K562 (cell line): ENCODE data around the gene LMNB1. TPM values are rescaled to one million over a fixed set of nuclear protein-coding genes. Genes with fewer than 3 reads are reported as not detected.

Experiments
- ATAC-seq: fragments of 200-7000 bp; cut with Tn5 transposase; 3 replicates; pipeline ENCODE4 v1.9.1; 2020; ENCODE audit warnings: moderate library complexity
- BruUV-seq: library from RNA; stranded (reverse); fragments of 400-500 nt; replicated peaks from 2 replicates; lab custom pipeline; 2021; lab: Mats Ljungman, UMichigan
- CTCF ChIA-PET: fragments of 300-600 bp; formaldehyde crosslinking; extraction: SDS; loops from one replicate; lab custom pipeline; 2021; ENCODE audit warnings: low intra/inter-chr PET ratio; lab: Yijun Ruan, JAX
- POLR2A ChIA-PET: fragments of 300-600, 350-650 bp; sonication (Branson Sonifier 250); formaldehyde crosslinking; extraction: SDS; loops from one replicate; lab custom pipeline; 2021; ENCODE audit warnings: antibody characterized with exemption, inconsistent platforms; lab: Yijun Ruan, JAX
- DNase-seq, 4 experiments: peaks; one replicate each; pipeline versions ENCODE4 v3.0.0 to v3.0.0-alpha.2; 2011 to 2018; ENCODE audit warnings: low spot score in 3 of 4, mixed read lengths in 3 of 4; ENCODE audit errors: extremely low read depth in 1 of 4
- FAIRE-seq: peaks from 2 replicates; lab custom pipeline; 2011; peaks lifted over from hg19 to GRCh38; lab: Jason Lieb, UNC
- H2AFZ ChIP-seq: 2 replicates; pipeline ENCODE4 v1.6.0; 2011; ENCODE audit warnings: low read depth, low read length, control low read depth, inconsistent platforms
- H3K27ac ChIP-seq: fragments of 200-600 bp; 3 replicates; pipeline ENCODE4 v1.8.0; 2011; ENCODE audit warnings: low read depth, mild to moderate bottlenecking, control low read depth, inconsistent platforms, low read length, moderate library complexity, mixed read lengths; ENCODE audit errors: extremely low read depth
- H3K27me3 ChIP-seq, 2 experiments: fragments of 300-600 bp in 1 of 2; 2 replicates in 1 of 2; 3 replicates in 1 of 2; pipeline versions ENCODE4 v1.6.0 to v1.8.0; 2011; ENCODE audit warnings: inconsistent platforms in 2 of 2, low read length in 2 of 2, mild to moderate bottlenecking in 1 of 2, mixed read lengths in 1 of 2, moderate library complexity in 1 of 2; ENCODE audit not compliant: control insufficient read depth in 2 of 2, insufficient read depth in 2 of 2
- H3K36me3 ChIP-seq: fragments of 300-600 bp; 3 replicates; pipeline ENCODE4 v1.8.0; 2011; ENCODE audit warnings: mild to moderate bottlenecking, low read length, inconsistent platforms; ENCODE audit not compliant: control insufficient read depth, insufficient read depth
- H3K4me1 ChIP-seq, 2 experiments: fragments of 200-600 bp in 1 of 2; replicated peaks in 1 of 2; 2 replicates in 1 of 2; 3 replicates in 1 of 2; pipeline versions ENCODE4 v1.5.1 to v1.8.0; 2011; ENCODE audit warnings: inconsistent platforms in 2 of 2, low read length in 2 of 2, mild to moderate bottlenecking in 1 of 2, mixed read lengths in 1 of 2, moderate library complexity in 1 of 2; ENCODE audit not compliant: control insufficient read depth in 2 of 2, insufficient read depth in 2 of 2
- H3K4me2 ChIP-seq: 2 replicates; pipeline ENCODE4 v1.6.1; 2011; ENCODE audit warnings: low read length, control low read depth, inconsistent platforms, mixed read lengths; ENCODE audit not compliant: insufficient read depth
- H3K4me3 ChIP-seq: fragments of 200-600 bp; sonication (generic), shearing (Covaris generic); 2 replicates; pipeline ENCODE4 v1.5.1; 2016; ENCODE audit warnings: control low read depth, inconsistent platforms
- H3K79me2 ChIP-seq: fragments of 200-600 bp; 3 replicates; pipeline ENCODE4 v1.8.0; 2011; ENCODE audit warnings: low read length, inconsistent platforms; ENCODE audit not compliant: control insufficient read depth, insufficient read depth
- H3K9ac ChIP-seq, 2 experiments: 2 replicates each; pipeline versions ENCODE4 v1.6.0 to v1.6.1; 2011; ENCODE audit warnings: low read depth in 2 of 2, low read length in 2 of 2, control low read depth in 1 of 2, inconsistent platforms in 1 of 2, mild to moderate bottlenecking in 1 of 2, mixed read lengths in 1 of 2; ENCODE audit not compliant: insufficient read depth in 1 of 2
- H3K9me1 ChIP-seq: one replicate; pipeline ENCODE4 v1.6.0; 2011; ENCODE audit warnings: inconsistent platforms, mild to moderate bottlenecking, low read length, moderate library complexity; ENCODE audit not compliant: control insufficient read depth, insufficient read depth
- H3K9me3 ChIP-seq: replicated peaks from 2 replicates; pipeline ENCODE4 v1.5.1; 2011; ENCODE audit warnings: low read depth, low read length, inconsistent platforms; ENCODE audit not compliant: control insufficient read depth, insufficient read depth
- H4K20me1 ChIP-seq: replicated peaks from 2 replicates; pipeline ENCODE4 v1.6.1; 2011; ENCODE audit warnings: low read length, inconsistent platforms, mixed read lengths; ENCODE audit not compliant: control insufficient read depth, insufficient read depth
- BMI1 ChIP-seq: fragments of 150-350 bp; IDR thresholded peaks from 2 replicates; pipeline ENCODE4 v1.6.1; 2014; ENCODE audit warnings: low read length
- CEBPG ChIP-seq, 3 experiments: fragments of 200-800 bp in 1 of 3; sonication (Bioruptor generic) in 1 of 3; sonication (generic) in 1 of 3; formaldehyde crosslinking in 1 of 3; IDR thresholded peaks in 2 of 3; conservative IDR thresholded peaks in 1 of 3; 2 replicates each; pipeline versions ENCODE4 v1.6.1 to v1.8.0; 2016 to 2022; ENCODE audit warnings: missing compliant biosample characterization in 2 of 3, missing genetic modification characterization in 2 of 3, mild to moderate bottlenecking in 1 of 3, missing genetic modification reagents in 1 of 3
- ELF2 ChIP-seq: fragments of 250-450 bp; sonication (Bioruptor Pico); IDR thresholded peaks from 2 replicates; pipeline ENCODE4 v1.5.0; 2021; ENCODE audit warnings: mild to moderate bottlenecking
- FOXA1 ChIP-seq: fragments of 450-650 bp; IDR thresholded peaks from 2 replicates; pipeline ENCODE4 v1.6.1; 2016; ENCODE audit warnings: mild to moderate bottlenecking, borderline replicate concordance
- FUS ChIP-seq: fragments of 200-400 bp; formaldehyde crosslinking; optimal IDR thresholded peaks from 2 replicates; pipeline ENCODE3; 2017; ENCODE audit warnings: low read depth, low read length
- MCM3 ChIP-seq: fragments of 450-650 bp; IDR thresholded peaks from 2 replicates; pipeline ENCODE4 v1.6.1; 2016
- SNRNP70 ChIP-seq: fragments of 200-400 bp; formaldehyde crosslinking; optimal IDR thresholded peaks from 2 replicates; pipeline ENCODE3; 2017; ENCODE audit warnings: low read depth, low read length
- ZNF830 ChIP-seq: fragments of 250-450 bp; sonication (Bioruptor Pico); IDR thresholded peaks from 2 replicates; pipeline ENCODE4 v1.5.0; 2021; ENCODE audit warnings: mild to moderate bottlenecking
- WGBS: fragments of 100-300 bp; shearing (Covaris generic); methylation state at CpG from one replicate; pipeline ENCODE4 v1.1.6; 2016; ENCODE audit warnings: low coverage, mixed read lengths; ENCODE audit not compliant: insufficient coverage; ENCODE audit errors: missing lambda C conversion rate; 5-methylcytosine and 5-hydroxymethylcytosine counted together
- in situ Hi-C: fragments of 300-500 bp; cut with MboI; formaldehyde crosslinking; loops from 4 replicates; pipeline ENCODE4 v1.15.0; 2018; ENCODE audit warnings: inconsistent platforms, mixed read lengths
- intact Hi-C: fragments of 100-400 bp; cut with micrococcal nuclease; formaldehyde crosslinking; loops from 2 replicates; pipeline ENCODE4 v1.14.2; 2022
- polyA plus RNA-seq, 8 experiments: library from polyadenylated mRNA; depleted of rRNA in 4 of 8; stranded (reverse) in 5 of 8; unstranded in 3 of 8; fragments of >200 nt; fragmentation: Nextera tagmentation in 2 of 8; fragmentation: Illumina TruSeq in 1 of 8; extraction: Ambion mirVana in 2 of 8; extraction: Trizol in 1 of 8; gene quantifications; 2 replicates each; pipeline versions ENCODE4 v1.2.1 to v1.2.3, GENCODE V29; 2011 to 2014; ENCODE audit warnings: inconsistent platforms in 1 of 8, missing spikeins in 1 of 8
- total RNA-seq, 7 experiments: library from RNA; depleted of rRNA in 6 of 7; stranded (reverse); fragments of >200 nt in 6 of 7; fragmentation: Illumina TruSeq in 2 of 7; extraction: Trizol in 2 of 7; gene quantifications; 2 replicates each; pipeline versions ENCODE4 v1.2.1 to v1.2.3, GENCODE V29; 2011 to 2021; ENCODE audit warnings: low replicate concordance in 1 of 7
- TF ChIP-seq, protein P1 (sequence below): conservative IDR thresholded peaks from 2 replicates; pipeline ENCODE4 v1.6.1; 2011; ENCODE audit warnings: low read depth, mild to moderate bottlenecking, low read length; ENCODE audit not compliant: control insufficient read depth
- TF ChIP-seq, protein P2 (sequence below): fragments of 200-800 bp; sonication (Bioruptor generic); IDR thresholded peaks from 2 replicates; pipeline ENCODE4 v1.6.1; 2016; ENCODE audit warnings: missing genetic modification characterization, missing compliant biosample characterization
- TF ChIP-seq, protein P3 (sequence below): fragments of 450-650 bp; IDR thresholded peaks from 2 replicates; pipeline ENCODE4 v1.7.0; 2016; ENCODE audit warnings: borderline replicate concordance
- TF ChIP-seq, protein P4 (sequence below): sonication (generic); formaldehyde crosslinking; IDR thresholded peaks from 2 replicates; pipeline ENCODE4 v1.8.0; 2022; ENCODE audit warnings: mild to moderate bottlenecking, missing genetic modification reagents

LMNB1 gene
- total and polyA plus RNA-seq, 9 of the 15 experiments (the other 6 are each of a cell fraction or from before 2014, with no cell fraction given), result 2.8 to 190 (median 131) TPM

DNA sequence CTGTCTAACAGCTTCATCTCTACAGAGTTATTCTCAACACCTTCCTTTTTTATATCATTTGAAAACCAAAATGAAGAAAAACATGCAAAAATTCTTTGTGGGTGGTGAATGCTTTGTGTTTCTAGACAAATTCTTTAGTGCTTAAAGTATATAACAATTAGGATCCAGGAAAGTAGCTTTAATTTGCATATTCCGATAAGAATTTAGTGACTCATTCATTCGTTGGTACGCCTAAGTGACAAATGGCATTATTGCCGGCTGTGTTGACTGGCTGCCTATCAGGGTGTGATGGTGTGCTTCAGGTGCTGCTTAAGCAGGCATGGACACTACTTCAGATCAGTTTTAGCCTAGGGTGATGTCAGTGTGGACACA, 35.2 kb downstream of the LMNB1 start:
- H3K9me1 ChIP-seq, result no peaks in the 10 kb centered on the region
- intact Hi-C loops (no loop called here), in situ Hi-C loops (no loop called here)
- FAIRE-seq (no peak), DNase-seq (no peak), ATAC-seq (no peak)
- peaks cover 37% of the 10 kb centered on the region for H3K79me2 ChIP-seq
- no peak overlapping the region for H3K4me2 ChIP-seq
- H3K4me3 ChIP-seq, result no peak overlapping the region
- no peaks in the 10 kb centered on the region for H4K20me1 ChIP-seq
- H3K27ac ChIP-seq, result no peak overlapping the region; the same call in 2 of the 3 replicates
- no peak overlapping the region for H2AFZ ChIP-seq
- no peaks in the 10 kb centered on the region for H3K9me3 ChIP-seq
- ChIA-PET POLR2A (interaction anchor here (0.8 kb wide), 1 partner anchor 31 kb away, joined by 3 read pairs; no protein-coding TSS in a partner anchor), CTCF (no interaction called here)
- 73% methylated on average over 4 of the region's 4 CpGs for WGBS
- H3K27me3 ChIP-seq, result no peaks in the 10 kb centered on the region
- H3K9ac ChIP-seq, result no peak overlapping the region
- H3K36me3 ChIP-seq, result peaks cover 96% of the 10 kb centered on the region
- TSS peak; percentile 3 for BruUV-seq
- H3K4me1 ChIP-seq, result peaks cover 0 to 3% of the 10 kb centered on the region in 2 experiments; a peak in 1 of 5 replicates
- TF ChIP-seq BMI1, result no peak
- TF ChIP-seq, protein P1, sequence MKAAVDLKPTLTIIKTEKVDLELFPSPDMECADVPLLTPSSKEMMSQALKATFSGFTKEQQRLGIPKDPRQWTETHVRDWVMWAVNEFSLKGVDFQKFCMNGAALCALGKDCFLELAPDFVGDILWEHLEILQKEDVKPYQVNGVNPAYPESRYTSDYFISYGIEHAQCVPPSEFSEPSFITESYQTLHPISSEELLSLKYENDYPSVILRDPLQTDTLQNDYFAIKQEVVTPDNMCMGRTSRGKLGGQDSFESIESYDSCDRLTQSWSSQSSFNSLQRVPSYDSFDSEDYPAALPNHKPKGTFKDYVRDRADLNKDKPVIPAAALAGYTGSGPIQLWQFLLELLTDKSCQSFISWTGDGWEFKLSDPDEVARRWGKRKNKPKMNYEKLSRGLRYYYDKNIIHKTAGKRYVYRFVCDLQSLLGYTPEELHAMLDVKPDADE, result no peak
- TF ChIP-seq, protein P2, sequence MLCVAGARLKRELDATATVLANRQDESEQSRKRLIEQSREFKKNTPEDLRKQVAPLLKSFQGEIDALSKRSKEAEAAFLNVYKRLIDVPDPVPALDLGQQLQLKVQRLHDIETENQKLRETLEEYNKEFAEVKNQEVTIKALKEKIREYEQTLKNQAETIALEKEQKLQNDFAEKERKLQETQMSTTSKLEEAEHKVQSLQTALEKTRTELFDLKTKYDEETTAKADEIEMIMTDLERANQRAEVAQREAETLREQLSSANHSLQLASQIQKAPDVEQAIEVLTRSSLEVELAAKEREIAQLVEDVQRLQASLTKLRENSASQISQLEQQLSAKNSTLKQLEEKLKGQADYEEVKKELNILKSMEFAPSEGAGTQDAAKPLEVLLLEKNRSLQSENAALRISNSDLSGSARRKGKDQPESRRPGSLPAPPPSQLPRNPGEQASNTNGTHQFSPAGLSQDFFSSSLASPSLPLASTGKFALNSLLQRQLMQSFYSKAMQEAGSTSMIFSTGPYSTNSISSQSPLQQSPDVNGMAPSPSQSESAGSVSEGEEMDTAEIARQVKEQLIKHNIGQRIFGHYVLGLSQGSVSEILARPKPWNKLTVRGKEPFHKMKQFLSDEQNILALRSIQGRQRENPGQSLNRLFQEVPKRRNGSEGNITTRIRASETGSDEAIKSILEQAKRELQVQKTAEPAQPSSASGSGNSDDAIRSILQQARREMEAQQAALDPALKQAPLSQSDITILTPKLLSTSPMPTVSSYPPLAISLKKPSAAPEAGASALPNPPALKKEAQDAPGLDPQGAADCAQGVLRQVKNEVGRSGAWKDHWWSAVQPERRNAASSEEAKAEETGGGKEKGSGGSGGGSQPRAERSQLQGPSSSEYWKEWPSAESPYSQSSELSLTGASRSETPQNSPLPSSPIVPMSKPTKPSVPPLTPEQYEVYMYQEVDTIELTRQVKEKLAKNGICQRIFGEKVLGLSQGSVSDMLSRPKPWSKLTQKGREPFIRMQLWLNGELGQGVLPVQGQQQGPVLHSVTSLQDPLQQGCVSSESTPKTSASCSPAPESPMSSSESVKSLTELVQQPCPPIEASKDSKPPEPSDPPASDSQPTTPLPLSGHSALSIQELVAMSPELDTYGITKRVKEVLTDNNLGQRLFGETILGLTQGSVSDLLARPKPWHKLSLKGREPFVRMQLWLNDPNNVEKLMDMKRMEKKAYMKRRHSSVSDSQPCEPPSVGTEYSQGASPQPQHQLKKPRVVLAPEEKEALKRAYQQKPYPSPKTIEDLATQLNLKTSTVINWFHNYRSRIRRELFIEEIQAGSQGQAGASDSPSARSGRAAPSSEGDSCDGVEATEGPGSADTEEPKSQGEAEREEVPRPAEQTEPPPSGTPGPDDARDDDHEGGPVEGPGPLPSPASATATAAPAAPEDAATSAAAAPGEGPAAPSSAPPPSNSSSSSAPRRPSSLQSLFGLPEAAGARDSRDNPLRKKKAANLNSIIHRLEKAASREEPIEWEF (CRISPR knock-in tag), result no peak
- no peak for TF ChIP-seq SNRNP70
- no peak for TF ChIP-seq MCM3
- no peak for TF ChIP-seq FOXA1
- TF ChIP-seq FUS, result no peak
- TF ChIP-seq, protein P3, sequence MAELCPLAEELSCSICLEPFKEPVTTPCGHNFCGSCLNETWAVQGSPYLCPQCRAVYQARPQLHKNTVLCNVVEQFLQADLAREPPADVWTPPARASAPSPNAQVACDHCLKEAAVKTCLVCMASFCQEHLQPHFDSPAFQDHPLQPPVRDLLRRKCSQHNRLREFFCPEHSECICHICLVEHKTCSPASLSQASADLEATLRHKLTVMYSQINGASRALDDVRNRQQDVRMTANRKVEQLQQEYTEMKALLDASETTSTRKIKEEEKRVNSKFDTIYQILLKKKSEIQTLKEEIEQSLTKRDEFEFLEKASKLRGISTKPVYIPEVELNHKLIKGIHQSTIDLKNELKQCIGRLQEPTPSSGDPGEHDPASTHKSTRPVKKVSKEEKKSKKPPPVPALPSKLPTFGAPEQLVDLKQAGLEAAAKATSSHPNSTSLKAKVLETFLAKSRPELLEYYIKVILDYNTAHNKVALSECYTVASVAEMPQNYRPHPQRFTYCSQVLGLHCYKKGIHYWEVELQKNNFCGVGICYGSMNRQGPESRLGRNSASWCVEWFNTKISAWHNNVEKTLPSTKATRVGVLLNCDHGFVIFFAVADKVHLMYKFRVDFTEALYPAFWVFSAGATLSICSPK, result no peak
- TF ChIP-seq ZNF830 (CRISPR knock-in tag), result no peak
- TF ChIP-seq CEBPG (CRISPR knock-in tag; IDR thresholded peaks at IDR 0.05), result no peak
- TF ChIP-seq CEBPG (tag; conservative IDR thresholded peaks at IDR 0.05 in 1 of 2, IDR thresholded peaks at IDR 0.05 in 1 of 2), result no peak
- TF ChIP-seq, protein P4, sequence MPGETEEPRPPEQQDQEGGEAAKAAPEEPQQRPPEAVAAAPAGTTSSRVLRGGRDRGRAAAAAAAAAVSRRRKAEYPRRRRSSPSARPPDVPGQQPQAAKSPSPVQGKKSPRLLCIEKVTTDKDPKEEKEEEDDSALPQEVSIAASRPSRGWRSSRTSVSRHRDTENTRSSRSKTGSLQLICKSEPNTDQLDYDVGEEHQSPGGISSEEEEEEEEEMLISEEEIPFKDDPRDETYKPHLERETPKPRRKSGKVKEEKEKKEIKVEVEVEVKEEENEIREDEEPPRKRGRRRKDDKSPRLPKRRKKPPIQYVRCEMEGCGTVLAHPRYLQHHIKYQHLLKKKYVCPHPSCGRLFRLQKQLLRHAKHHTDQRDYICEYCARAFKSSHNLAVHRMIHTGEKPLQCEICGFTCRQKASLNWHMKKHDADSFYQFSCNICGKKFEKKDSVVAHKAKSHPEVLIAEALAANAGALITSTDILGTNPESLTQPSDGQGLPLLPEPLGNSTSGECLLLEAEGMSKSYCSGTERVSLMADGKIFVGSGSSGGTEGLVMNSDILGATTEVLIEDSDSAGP (CRISPR knock-in tag), result no peak
- no peak for TF ChIP-seq ELF2 (CRISPR knock-in tag)
